Karpas-422 (cell line): ENCODE measurements around the gene OR1K1. TPM values are rescaled to one million over a fixed set of nuclear protein-coding genes. Genes with fewer than 3 reads are reported as not detected.
"Not testable (repeated sequence)": the region's sequence is repeated elsewhere in the genome, so short reads cannot be mapped to it uniquely, and the experiment has no call there.

Source experiments
- DNase-seq: peaks from one replicate; pipeline ENCODE4 v3.0.0-alpha.2; 2015
- H2AFZ ChIP-seq: fragments of 200-600 bp; sonication (generic); 2 replicates; pipeline ENCODE4 v1.6.1; 2014; ENCODE audit warnings: antibody characterized with exemption, low read length, mixed read lengths
- H3K27ac ChIP-seq: fragments of 200-600 bp; sonication (generic); 2 replicates; pipeline ENCODE4 v1.5.1; 2014; ENCODE audit warnings: mild to moderate bottlenecking, low read length, moderate library complexity
- H3K27me3 ChIP-seq: fragments of 200-600 bp; sonication (generic); 2 replicates; pipeline ENCODE4 v1.6.1; 2014; ENCODE audit warnings: low read length, mixed read lengths
- H3K36me3 ChIP-seq: fragments of 200-600 bp; sonication (generic); 2 replicates; pipeline ENCODE4 v1.6.1; 2014; ENCODE audit warnings: low read length, mixed read lengths; ENCODE audit not compliant: insufficient read depth
- H3K4me1 ChIP-seq: fragments of 200-600 bp; sonication (generic); 2 replicates; pipeline ENCODE4 v1.6.1; 2014; ENCODE audit warnings: mild to moderate bottlenecking, low read length, mixed read lengths
- H3K4me2 ChIP-seq: fragments of 200-600 bp; sonication (generic); 2 replicates; pipeline ENCODE4 v1.6.1; 2014; ENCODE audit warnings: low read length, low read depth, mild to moderate bottlenecking; ENCODE audit not compliant: poor library complexity, severe bottlenecking
- H3K4me3 ChIP-seq: fragments of 200-600 bp; sonication (generic); 2 replicates; pipeline ENCODE4 v1.5.1; 2014; ENCODE audit warnings: mild to moderate bottlenecking, antibody characterized with exemption, low read length, mixed read lengths
- H3K79me2 ChIP-seq: fragments of 200-600 bp; sonication (generic); 2 replicates; pipeline ENCODE4 v1.6.1; 2014; ENCODE audit warnings: mild to moderate bottlenecking, low read length, mixed read lengths
- H3K9ac ChIP-seq: fragments of 200-600 bp; sonication (generic); 2 replicates; pipeline ENCODE4 v1.6.0; 2014; ENCODE audit warnings: low read length
- H3K9me2 ChIP-seq: fragments of 200-600 bp; sonication (generic), shearing (Covaris generic); replicated peaks from 2 replicates; pipeline ENCODE4 v1.6.0; 2014; ENCODE audit warnings: mild to moderate bottlenecking, low read length, moderate library complexity; ENCODE audit not compliant: insufficient read depth
- H3K9me3 ChIP-seq: fragments of 300-700, 200-600 bp; sonication (generic); 2 replicates; pipeline ENCODE4 v1.6.1; 2014; ENCODE audit warnings: low read length, mixed read lengths
- H4K20me1 ChIP-seq: fragments of 200-600 bp; sonication (generic); 2 replicates; pipeline ENCODE4 v1.6.1; 2014; ENCODE audit warnings: mild to moderate bottlenecking, antibody characterized with exemption, low read length, low read depth; ENCODE audit not compliant: insufficient read depth
- total RNA-seq: library from RNA; depleted of rRNA; stranded (reverse); fragments of >200 nt; shearing (Covaris generic); gene quantifications from 2 replicates; pipeline ENCODE4 v1.2.3, GENCODE V29; 2014; ENCODE audit warnings: low replicate concordance

OR1K1 gene
- total RNA-seq, 1 experiment from 2014 or later, result not detected

GRCh38 chr9:122807271-122807900 lies 7.5 kb downstream of the OR1K1 start:
- DNase-seq, result no peak
- Histone ChIP-seq H3K27ac (no peak overlapping the region), H3K79me2 (no peaks in the 10 kb centered on the region)

GRCh38 chr9:122808141-122808540 lies 8.2 kb downstream of the OR1K1 start:
- Histone ChIP-seq H3K4me1 (no peaks in the 10 kb centered on the region), H3K27me3 (no peaks in the 10 kb centered on the region), H3K9me3 (no peaks in the 10 kb centered on the region), H3K36me3 (no peaks in the 10 kb centered on the region), H3K79me2 (no peaks in the 10 kb centered on the region), H3K27ac (no peak overlapping the region), H3K4me2 (no peak overlapping the region), H3K4me3 (no peak overlapping the region), H3K9ac (no peak overlapping the region), H3K9me2 (no peaks in the 10 kb centered on the region), H4K20me1 (no peaks in the 10 kb centered on the region), H2AFZ (no peak overlapping the region)
- DNase-seq, result no peak

More at GRCh38 chr9:122807271-122807900, 7.5 kb downstream of the OR1K1 start:
- Histone ChIP-seq H3K4me1 (no peaks in the 10 kb centered on the region), H2AFZ (no peak overlapping the region), H3K9me2 (no peaks in the 10 kb centered on the region), H3K4me3 (no peak overlapping the region), H3K4me2 (no peak overlapping the region), H3K9ac (no peak overlapping the region), H4K20me1 (no peaks in the 10 kb centered on the region), H3K9me3 (no peaks in the 10 kb centered on the region), H3K36me3 (no peaks in the 10 kb centered on the region), H3K27me3 (no peaks in the 10 kb centered on the region)

GRCh38 chr9:122809261-122809660 lies 9.3 kb downstream of the OR1K1 start:
- not testable (repeated sequence) for H3K4me1 ChIP-seq, H3K79me2 ChIP-seq, H3K4me3 ChIP-seq, H3K9me2 ChIP-seq, H3K4me2 ChIP-seq, H3K9me3 ChIP-seq, H4K20me1 ChIP-seq, DNase-seq, H3K36me3 ChIP-seq, H3K9ac ChIP-seq, H3K27ac ChIP-seq, H2AFZ ChIP-seq, H3K27me3 ChIP-seq

- H3K36me3 ChIP-seq, result no peaks in the 10 kb centered on the region
- no peaks in the 10 kb centered on the region for H4K20me1 ChIP-seq
- H3K9ac ChIP-seq, result no peak overlapping the region
- H3K4me2 ChIP-seq, result no peak overlapping the region
- H3K9me2 ChIP-seq, result no peaks in the 10 kb centered on the region
- peak; percentile 92 for DNase-seq
- no peaks in the 10 kb centered on the region for H3K27me3 ChIP-seq
- H3K4me1 ChIP-seq, result peaks cover 9% of the 10 kb centered on the region
- H3K27ac ChIP-seq, result no peak overlapping the region
- H3K9me3 ChIP-seq, result no peaks in the 10 kb centered on the region
- H2AFZ ChIP-seq, result no peak overlapping the region
- no peak overlapping the region for H3K4me3 ChIP-seq
- H3K79me2 ChIP-seq, result no peaks in the 10 kb centered on the region
These were observed 10.5 kb downstream of the OR1K1 start for GRCh38 chr9:122810306-122810946.

GRCh38 chr9:122812736-122813135 lies 12.8 kb downstream of the OR1K1 start:
- no peak overlapping the region for H2AFZ ChIP-seq
- no peaks in the 10 kb centered on the region for H4K20me1 ChIP-seq
- H3K9me3 ChIP-seq, result no peaks in the 10 kb centered on the region
- H3K36me3 ChIP-seq, result peaks cover 8% of the 10 kb centered on the region; the same call in 1 of the 2 replicates
- peaks cover 12% of the 10 kb centered on the region for H3K4me1 ChIP-seq
- H3K4me3 ChIP-seq, result no peak overlapping the region
- no peaks in the 10 kb centered on the region for H3K79me2 ChIP-seq
- no peak overlapping the region for H3K9ac ChIP-seq
- H3K4me2 ChIP-seq, result no peak overlapping the region
- no peaks in the 10 kb centered on the region for H3K9me2 ChIP-seq
- H3K27ac ChIP-seq, result no peak overlapping the region
- DNase-seq, result no peak
- no peaks in the 10 kb centered on the region for H3K27me3 ChIP-seq

- H3K36me3 ChIP-seq, result peaks cover 14% of the 10 kb centered on the region; the same call in 1 of the 2 replicates
- H3K27me3 ChIP-seq, result no peaks in the 10 kb centered on the region
- no peak overlapping the region for H3K4me2 ChIP-seq
- H3K27ac ChIP-seq, result no peak overlapping the region
- no peak overlapping the region for H2AFZ ChIP-seq
- H3K4me1 ChIP-seq, result peaks cover 12% of the 10 kb centered on the region
- H3K79me2 ChIP-seq, result peaks cover 8% of the 10 kb centered on the region
- H4K20me1 ChIP-seq, result 0 out of 2 replicates have a peak, but pooled peaks cover 3% of the 10 kb centered on the region
- no peak overlapping the region for H3K9ac ChIP-seq
- no peaks in the 10 kb centered on the region for H3K9me2 ChIP-seq
- H3K4me3 ChIP-seq, result no peak overlapping the region
- no peaks in the 10 kb centered on the region for H3K9me3 ChIP-seq
- peak; percentile 76 for DNase-seq
These were observed 14.6 kb downstream of the OR1K1 start for GRCh38 chr9:122814545-122814944.

GRCh38 chr9:122815544-122815943 lies 15.6 kb downstream of the OR1K1 start:
- Histone ChIP-seq H2AFZ (no peak overlapping the region), H3K4me1 (peaks cover 12% of the 10 kb centered on the region), H3K79me2 (peaks cover 17% of the 10 kb centered on the region), H3K4me3 (no peak overlapping the region), H3K9me3 (no peaks in the 10 kb centered on the region), H3K9ac (no peak overlapping the region), H4K20me1 (peaks cover 11% of the 10 kb centered on the region; the same call in 1 of the 2 replicates), H3K4me2 (no peak overlapping the region), H3K9me2 (no peaks in the 10 kb centered on the region), H3K27ac (no peak overlapping the region), H3K36me3 (peaks cover 23% of the 10 kb centered on the region; the same call in 1 of the 2 replicates), H3K27me3 (no peaks in the 10 kb centered on the region)
- no peak for DNase-seq

GRCh38 chr9:122816163-122816867 lies 16.4 kb downstream of the OR1K1 start:
- Histone ChIP-seq H3K4me3 (no peak overlapping the region), H3K9me2 (no peaks in the 10 kb centered on the region), H2AFZ (no peak overlapping the region), H3K4me1 (peaks cover 18% of the 10 kb centered on the region), H3K36me3 (peaks cover 23% of the 10 kb centered on the region; the same call in 1 of the 2 replicates), H3K9ac (no peak overlapping the region), H3K9me3 (no peaks in the 10 kb centered on the region), H3K27me3 (no peaks in the 10 kb centered on the region), H3K4me2 (no peak overlapping the region), H3K79me2 (peaks cover 23% of the 10 kb centered on the region), H4K20me1 (peaks cover 11% of the 10 kb centered on the region; the same call in 1 of the 2 replicates), H3K27ac (no peak overlapping the region)
- no peak for DNase-seq
